Smooth muscle cell of the brain vasculature (primary cell): ENCODE data around the gene AARSD1.
"Not testable (repeated sequence)": the region's sequence is repeated elsewhere in the genome, so short reads cannot be mapped to it uniquely, and the experiment has no call there.

Source experiments
- DNase-seq: peaks from one replicate; pipeline ENCODE4 v3.0.0-alpha.2; 2012; ENCODE audit warnings: low read depth, low spot score

Gene AARSD1, protein sequence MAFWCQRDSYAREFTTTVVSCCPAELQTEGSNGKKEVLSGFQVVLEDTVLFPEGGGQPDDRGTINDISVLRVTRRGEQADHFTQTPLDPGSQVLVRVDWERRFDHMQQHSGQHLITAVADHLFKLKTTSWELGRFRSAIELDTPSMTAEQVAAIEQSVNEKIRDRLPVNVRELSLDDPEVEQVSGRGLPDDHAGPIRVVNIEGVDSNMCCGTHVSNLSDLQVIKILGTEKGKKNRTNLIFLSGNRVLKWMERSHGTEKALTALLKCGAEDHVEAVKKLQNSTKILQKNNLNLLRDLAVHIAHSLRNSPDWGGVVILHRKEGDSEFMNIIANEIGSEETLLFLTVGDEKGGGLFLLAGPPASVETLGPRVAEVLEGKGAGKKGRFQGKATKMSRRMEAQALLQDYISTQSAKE

DNA sequence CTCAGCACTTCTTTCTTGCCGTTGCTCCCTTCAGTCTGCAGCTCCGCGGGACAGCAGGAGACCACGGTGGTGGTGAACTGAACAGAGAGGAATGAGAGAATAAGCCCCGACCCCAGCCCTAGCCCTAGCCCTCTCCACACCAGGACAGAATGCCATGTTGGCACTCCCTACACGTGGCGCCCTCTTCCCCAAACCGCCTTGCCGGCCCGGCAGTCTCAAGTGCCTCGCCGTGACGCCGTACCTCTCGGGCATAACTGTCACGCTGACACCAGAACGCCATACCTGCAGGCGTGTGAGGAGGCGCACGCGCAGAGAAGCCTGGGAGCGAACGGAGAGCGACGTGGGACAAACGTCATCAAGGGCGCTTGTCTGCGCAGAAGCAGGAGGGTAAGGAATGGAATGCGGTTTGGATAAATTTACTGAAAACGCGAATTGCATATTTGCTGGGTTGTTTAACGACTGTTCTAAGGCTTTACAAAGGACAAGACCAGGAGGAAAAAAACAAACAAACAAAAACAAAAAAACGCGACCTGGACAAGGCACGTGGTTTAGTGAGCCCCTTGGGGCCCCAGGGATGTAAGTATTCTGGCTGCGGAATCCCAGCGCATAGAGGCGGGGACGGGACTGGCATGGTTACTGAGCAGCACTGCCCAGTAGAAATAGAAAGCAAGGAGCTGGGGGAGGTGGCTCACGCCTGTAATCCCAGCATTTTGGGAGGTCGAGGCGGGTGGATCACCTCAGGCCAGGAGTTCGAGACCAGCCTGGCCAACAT lies at the start of gene AARSD1:
AARSD1 (minus strand) TSS at position 294 of the 772 bp plus-strand sequence; CDS start at position 280, 14 bp downstream.
- peak; percentile 86 for DNase-seq

DNA sequence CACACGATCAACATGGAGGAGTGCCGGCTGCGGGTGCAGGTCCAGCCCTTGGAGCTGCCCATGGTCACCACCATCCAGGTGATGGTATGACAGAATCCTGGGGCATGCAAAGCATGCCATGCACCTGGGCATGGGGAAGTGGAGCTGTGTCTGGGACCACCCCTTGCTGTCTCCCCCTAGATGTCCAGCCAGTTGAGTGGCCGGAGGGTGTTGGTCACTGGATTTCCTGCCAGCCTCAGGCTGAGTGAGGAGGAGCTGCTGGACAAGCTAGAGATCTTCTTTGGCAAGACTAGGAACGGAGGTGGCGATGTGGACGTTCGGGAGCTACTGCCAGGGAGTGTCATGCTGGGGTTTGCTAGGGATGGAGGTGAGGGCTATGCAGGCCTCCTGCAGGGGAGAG lies 49.0 kb upstream of the AARSD1 start:
- DNase-seq, result no peak

DNA sequence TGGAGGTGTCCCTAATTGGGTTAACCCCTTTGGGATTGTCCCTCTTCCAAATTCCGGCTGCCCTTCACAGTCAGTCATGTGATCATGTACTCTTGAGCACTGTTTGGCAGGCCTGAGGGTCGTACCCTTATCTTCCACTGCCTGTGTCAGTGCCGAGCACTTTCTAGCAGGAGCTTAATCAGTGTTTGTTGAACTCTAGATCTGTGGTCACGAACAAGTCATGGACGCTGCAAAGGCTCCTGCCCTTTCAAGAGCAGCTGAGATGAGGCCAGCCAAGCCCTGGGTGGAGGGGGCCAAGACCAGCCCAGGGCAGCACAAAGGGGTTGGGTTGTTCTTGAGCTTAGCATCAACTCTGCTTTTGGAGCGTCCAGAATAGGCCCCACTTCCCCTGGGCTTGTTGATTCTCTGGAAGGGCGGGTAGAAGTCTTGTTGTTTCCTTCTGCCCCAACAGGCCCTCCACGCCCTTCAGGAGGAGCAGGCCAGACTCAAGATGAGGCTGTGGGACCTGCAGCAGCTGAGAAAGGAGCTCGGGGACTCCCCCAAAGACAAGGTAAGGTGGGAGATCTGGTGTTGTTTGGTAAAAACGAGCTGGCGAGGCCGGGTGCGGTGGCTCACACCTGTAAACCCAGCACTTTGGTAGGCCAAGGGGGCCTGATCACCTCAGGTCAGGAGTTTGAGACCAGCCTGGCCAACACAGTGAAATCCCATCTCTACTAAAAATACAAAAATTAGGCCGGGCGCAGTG lies 47.6 kb upstream of the AARSD1 start:
- no peak for DNase-seq

DNA sequence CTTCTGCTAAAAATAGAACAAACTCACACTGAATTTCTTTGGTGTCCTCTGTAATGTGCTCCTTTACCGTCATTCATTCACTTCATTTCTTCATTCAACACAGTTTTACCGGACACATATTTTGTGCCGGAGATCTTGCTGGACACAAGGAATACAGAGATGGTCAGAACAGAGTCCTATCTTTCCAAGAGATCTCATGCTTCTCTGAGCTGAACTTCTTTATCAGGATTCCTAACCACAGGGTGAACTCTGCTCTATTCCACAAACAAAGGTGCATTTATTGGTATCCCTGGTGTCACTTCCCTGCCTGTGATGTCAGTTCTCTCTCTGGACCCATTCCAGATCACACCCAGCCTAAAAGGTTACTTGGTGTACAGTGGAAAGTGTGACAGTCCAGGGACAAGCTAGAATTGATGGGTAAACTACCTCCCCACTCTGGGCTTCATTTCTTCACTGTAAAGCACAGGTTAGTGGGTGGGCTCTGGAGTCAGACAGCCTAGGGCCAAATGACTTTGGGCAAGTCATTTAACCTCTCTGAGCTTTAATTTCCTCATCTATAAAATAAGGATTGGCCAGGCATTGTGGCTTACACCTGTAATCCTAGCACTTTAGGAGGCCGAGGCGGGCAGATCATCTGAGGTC lies 46.5 kb upstream of the AARSD1 start:
- no peak for DNase-seq

DNA sequence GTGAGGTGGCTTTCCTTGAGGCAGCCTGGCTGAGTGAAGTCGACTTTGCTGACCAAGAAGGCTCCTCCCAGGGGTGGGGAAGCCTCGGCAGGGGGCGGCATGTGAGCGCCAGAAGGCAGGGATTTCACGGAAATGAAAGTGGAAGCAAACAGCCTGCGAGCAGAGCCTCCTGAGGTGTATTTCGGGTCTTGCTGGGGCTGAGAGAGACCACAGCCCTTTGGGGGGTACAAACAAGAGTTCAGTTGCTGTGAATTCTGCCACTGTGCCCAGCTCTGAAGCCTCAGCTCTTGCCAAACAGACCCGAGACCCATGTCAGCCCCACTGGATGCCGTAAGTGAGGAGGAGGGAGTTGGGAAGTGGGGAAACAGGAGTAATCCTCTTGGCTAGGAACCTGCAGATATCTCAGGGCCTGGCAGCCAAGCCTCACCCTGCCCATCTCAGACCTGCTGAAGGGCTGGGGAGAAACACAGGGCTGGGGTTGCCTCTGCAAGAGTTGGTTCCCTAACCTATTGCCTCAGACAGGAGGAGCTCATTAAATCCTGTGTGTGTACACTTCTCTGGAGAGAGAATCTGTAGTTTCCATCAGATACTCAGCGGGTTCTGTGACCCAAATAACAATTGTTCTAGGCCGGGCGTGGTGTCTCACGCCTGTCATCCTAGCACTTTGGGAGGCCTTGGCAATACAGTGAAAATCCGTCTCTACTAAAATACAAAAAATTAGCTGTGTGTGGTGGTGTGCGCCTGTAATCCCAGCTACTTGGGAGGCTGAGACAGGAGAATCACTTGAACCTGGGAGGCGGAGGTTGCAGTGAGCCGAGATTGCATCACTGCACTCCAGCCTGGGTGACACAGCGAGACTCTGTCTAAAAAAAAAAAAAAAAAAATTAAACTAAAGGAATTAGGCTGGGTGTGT lies 42.6 kb upstream of the AARSD1 start, which contains the start of gene IFI35:
IFI35 (plus strand) TSS at position 146 of the 913 bp plus-strand sequence; CDS start at position 310, 164 bp downstream.
- DNase-seq, result peak; percentile 79

DNA sequence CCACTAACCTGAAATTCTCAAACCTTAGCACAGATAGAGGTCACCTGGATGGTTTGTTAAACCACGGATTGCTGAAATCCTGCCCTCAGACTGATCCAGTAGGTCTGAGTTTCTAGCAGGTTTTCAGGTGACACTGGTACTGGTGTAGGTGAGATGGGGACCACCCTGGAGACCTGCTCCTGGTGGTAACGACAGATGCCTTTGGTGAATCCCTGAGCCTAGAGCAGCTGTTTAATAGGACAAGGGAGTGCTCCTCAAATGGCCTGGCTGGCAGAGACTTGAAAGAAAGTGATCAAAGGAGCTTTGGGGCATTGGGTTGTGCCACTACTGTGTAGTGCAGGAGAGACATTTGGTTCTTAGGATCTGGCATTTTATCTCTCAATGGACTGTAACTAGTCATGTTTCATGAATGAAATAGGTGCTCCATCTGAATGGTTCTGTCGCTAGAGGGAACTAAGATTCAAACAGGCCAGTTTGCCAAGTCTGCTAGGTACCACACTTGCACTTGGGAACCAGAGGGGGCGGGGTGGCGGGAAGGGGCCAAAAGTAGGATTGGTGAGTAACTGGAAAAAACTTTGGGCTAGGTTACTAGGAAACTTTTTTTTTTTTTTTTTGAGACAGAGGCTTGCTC lies 39.4 kb upstream of the AARSD1 start:
- no peak for DNase-seq

DNA sequence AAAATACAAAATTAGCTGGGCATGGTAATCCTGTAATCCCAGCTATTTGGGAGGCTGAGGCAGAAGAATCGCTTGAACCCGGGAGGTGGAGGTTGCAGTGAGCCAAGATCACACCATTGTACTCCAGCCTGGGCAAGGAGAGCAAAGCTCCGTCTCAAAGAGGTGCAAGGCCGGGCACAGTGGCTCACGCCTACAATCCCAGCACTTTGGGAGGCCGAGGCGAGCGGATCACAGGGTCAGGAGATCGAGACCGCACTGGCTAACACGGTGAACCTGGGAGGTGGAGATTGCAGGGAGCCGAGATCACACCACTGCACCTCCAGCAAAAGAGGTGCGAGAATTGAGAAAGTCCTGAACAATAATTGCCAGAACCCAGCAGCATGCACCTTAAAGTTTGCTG lies 36.6 kb upstream of the AARSD1 start:
- DNase-seq, result not testable (repeated sequence)

DNA sequence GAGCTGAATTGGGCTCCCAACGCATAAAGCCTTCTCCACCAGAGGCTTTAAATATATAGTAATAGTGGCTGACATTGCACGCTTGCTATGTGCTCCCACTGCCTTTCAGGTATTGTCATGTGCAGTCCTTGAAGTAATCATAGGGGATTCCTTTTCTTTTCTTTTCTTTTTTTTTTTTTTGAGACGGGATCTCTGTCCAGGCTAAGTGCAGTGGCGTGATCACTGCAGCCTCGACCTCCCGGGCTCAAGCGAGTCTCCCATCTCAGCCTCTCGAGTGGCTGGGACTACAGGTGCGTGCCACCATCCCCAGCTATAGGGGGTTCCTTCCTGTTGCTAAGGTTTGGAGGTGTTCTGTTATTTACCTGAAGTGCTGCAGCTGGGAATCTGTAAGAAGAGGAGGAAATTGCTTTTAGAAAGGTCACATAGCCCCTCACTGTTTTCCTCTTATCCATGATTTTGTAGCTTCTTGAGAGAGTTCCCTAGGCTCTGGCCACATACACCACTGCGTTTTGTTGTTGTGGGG lies 34.8 kb upstream of the AARSD1 start:
- no peak for DNase-seq

DNA sequence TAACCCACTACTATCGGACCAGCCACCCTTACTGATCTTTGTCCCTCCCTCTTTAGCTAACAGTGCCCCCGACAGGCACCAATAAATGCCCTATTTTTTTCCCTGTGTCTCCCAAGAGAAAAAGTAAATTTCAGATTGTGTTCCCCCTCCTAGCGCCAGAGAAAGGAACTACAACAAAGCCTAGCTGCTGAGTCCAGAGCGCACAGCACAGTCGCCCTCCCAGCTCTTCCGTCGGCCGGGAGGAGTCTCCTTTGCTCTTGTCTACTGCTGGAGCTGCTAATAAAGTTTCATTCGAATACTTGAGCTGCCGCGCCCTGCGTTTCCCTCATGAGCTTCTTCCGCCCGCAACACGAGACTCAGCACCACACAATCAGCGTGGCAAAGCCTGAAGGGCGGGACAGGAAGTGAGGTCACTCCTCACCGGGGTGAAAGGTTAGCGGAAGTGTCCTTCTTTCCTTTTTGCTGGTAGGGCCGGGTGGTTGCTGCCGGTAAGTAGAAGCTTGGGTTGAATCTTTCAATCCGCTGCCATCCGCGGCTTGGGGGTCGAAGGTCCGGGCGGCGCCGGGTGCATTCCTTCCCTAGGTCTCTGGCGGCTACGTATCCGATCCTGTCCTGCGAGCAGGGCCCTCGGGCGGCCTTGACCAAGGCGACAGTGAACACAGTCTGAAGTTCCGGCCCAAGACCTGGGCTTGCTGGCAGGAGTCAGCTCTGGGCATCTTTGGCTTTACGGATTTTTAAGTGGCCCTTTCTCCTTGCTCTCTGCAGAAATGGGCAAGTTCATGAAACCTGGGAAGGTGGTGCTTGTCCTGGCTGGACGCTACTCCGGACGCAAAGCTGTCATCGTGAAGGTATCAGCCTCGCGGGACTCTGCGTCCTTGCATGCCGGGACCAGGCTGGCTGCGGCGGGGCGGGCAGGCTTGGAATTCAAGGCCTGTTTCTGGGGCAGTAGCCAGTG lies 34.0 kb upstream of the AARSD1 start, which contains the start of gene RPL27:
RPL27 (plus strand) TSS at position 436 of the 955 bp plus-strand sequence; CDS start at position 768, 332 bp downstream.
- DNase-seq, result peak; percentile 99

DNA sequence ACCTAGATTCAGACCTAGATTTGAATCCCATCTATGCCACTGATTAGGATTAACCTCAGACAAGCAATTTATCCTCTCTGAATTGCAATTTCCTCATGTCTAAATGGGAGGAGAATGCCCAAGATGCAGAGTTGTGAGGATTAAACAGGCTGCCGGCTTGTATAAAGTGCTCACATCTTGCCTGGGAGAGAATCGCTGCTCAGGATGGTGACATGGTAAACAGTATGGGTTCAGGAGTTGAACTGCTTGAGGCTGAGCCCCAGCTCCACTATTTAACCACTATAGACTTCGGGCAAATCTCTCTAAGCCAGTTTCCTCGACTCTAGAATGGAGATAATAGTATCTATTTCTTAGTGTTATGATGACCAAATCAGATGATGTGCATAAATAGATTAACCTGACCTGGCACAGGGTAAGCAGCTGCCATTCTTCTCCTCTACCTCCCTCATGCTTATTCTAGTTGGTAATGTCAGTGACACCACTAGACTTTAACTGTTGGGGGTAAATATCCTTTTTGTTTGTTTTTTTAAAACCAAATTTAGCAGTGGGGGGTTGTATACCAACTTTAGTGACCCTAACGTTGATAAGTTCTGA lies 33.2 kb upstream of the AARSD1 start:
- no peak for DNase-seq

DNA sequence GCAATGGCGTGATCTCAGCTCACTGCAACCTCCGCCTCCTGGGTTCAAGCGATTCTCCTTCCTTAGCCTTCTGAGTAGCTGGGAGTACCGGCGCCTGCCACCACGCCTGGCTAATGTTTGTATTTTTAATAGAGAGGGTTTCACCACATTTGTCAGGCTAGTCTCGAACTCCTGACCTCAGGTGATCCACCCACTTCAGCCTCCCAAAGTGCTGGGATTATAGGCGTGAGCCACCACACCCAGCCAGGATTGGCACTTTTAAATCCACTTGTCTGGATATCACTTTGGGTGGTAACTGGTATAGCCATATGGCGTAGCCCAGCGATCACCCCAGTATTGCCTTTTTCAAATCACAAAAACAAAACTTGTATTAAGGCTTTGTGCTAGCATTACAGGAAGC lies 29.7 kb upstream of the AARSD1 start:
- DNase-seq, result not testable (repeated sequence)

DNA sequence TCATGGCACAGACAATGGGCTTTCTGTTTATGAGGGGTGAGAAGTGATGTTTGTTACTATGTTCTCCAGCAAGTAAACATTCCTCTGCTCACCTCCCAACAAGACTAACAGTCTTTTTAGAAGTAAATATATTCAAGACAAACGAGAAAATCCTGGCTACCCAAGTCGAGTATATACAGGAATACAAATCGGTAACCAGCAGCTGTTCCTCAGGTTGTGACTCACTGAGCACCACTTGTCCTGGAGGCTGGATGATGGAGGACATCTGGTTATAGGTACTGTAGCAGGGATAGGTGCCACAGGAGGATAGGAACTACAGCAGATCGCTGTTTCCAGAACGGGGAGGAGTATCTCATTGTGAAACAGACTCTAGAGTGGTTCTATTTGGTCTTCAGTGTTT lies 28.6 kb upstream of the AARSD1 start:
- DNase-seq, result no peak

DNA sequence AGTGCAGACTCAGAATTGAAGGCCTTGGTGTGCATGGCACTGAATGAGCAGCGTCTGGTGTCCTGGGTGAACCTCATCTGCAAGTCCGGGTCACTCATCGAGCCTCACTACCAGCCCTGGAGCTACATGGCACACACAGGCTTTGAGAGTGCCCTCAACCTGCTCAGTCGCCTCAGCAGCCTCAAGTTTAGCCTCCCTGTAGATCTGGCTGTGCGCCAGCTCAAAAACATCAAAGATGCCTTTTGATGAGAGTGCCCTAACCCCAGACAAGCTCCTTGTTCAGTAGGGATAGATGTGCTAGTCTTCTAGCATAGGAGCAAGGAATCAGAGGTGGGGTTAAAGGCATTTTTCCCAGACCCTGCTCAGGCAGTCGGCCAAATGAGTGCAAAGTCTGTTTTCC lies 27.2 kb upstream of the AARSD1 start:
- no peak for DNase-seq

DNA sequence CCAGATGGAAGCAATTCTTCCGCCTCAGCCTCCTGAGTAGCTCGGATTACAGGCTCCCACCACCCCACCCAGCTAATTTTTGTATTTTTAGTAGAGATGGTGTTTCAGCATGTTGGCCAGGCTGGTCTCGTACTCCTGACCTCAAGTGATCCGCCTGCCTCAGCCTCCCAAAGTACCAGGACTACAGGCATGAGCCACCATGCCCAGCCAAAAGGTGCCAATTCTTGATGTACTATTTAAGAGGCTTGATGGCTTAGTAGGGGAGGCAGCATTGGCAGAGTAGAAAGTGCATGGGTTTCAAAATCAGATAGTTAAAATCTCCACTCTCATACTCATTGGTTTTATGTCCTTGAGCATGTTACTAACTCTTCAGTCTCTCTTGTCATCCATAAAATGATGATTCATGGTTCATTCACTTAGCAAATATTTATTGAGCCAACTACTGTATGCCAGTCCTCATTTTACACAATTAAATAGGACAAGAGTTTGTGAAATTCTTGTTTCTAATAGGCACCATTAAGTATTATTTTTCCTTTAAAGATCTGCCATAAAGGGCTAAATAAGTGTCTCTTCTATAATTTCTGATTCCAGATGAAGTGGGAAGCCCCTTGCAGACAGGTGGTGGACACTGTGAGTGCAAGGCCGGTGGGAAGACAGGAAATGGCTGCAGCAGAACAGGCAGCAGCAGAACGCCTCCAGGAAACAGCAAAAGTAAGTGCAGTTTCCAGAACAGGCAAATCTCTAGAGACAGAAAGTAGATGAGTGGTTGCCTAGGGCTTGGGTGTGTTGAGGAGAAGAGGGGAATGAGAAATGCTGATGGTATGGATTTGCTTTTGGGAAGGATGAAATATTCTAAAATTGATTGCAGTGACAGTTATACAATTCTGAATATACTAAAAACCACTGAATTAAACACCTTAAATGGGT lies 25.7 kb upstream of the AARSD1 start:
- DNase-seq, result no peak

DNA sequence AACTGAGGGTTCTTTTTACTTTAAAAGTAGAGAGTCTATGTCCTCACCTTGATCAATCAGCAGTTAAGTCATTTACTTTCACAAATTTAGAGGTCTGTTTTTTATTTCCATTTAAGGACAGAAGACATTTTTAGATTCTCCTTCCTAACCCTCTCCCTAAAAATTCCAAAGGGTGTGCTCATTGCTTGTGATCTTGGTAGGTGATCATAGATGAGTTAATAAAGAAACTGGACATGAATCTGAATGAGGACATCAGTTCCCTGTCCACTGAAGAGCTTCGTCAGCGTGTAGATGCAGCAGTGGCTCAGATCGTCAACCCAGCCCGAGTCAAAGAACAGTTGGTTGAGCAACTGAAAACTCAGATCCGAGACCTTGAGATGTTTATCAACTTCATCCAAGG lies 24.9 kb upstream of the AARSD1 start:
- DNase-seq, result no peak

DNA sequence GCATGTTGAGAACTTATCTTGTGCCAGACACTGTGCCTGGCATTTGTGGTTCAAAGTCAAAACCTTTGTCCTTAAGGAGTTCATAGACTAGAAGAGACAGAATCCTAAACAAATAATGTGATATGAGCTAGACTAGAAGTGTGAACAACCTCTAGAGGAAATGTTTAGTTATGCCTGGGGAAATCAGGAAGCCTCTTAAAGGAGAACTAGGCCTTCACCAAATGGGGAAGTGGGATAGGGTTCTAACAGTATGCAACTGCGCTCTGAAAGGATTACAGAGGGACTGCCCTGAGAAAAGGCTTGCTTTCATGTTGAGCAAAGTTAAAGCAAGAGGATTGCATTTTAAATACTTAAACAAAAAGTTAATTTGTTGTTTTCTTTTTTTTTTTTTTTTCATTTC lies 21.0 kb upstream of the AARSD1 start:
- DNase-seq, result no peak

DNA sequence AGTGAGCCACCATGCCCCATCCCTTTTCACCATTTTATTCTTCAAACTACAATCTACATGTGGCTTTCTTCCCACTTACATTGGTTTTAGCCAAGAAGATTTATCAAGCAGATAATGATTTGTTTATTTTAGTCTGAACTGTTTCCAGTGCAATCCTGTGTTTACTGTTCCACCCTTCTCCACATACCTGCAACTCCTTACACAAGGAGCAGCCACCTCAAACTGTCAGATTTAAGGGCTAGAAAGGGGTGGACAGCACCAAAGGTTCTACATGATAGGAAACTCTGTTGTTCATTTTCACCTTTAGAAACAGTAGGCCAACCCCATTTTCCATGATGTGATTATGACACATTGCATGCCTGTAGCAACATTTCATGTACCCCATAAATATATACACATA lies 18.0 kb upstream of the AARSD1 start:
- no peak for DNase-seq
